Ishikawa (cell line): ENCODE data around the gene CRMP1.

Experiments used
- CEBPB ChIP-seq: IDR thresholded peaks from 2 replicates; pipeline ENCODE4 v1.6.1; 2012
- CREB1 ChIP-seq: IDR thresholded peaks from 2 replicates; pipeline ENCODE4 v1.6.1; 2012; ENCODE audit warnings: low read depth
- EGR1 ChIP-seq: IDR thresholded peaks from 2 replicates; pipeline ENCODE4 v1.6.1; 2012
- EP300 ChIP-seq: IDR thresholded peaks from 2 replicates; pipeline ENCODE4 v1.6.1; 2012; ENCODE audit warnings: borderline replicate concordance
- FOXM1 ChIP-seq: IDR thresholded peaks from 2 replicates; pipeline ENCODE4 v1.6.1; 2012; ENCODE audit warnings: low read depth, borderline replicate concordance
- MAX ChIP-seq: IDR thresholded peaks from 2 replicates; pipeline ENCODE4 v1.6.1; 2012
- NFIC ChIP-seq: IDR thresholded peaks from 2 replicates; pipeline ENCODE4 v1.6.1; 2012
- RAD21 ChIP-seq: IDR thresholded peaks from 2 replicates; pipeline ENCODE4 v1.6.1; 2012; ENCODE audit warnings: low read depth
- REST ChIP-seq: IDR thresholded peaks from 2 replicates; pipeline ENCODE4 v1.6.1; 2012; ENCODE audit warnings: low read depth, mild to moderate bottlenecking
- TAF1 ChIP-seq: IDR thresholded peaks from 2 replicates; pipeline ENCODE4 v1.6.1; 2012; ENCODE audit warnings: low read depth, mild to moderate bottlenecking
- TCF12 ChIP-seq: IDR thresholded peaks from 2 replicates; pipeline ENCODE4 v1.6.1; 2012; ENCODE audit warnings: low read depth
- TEAD4 ChIP-seq: IDR thresholded peaks from 2 replicates; pipeline ENCODE4 v1.6.1; 2012
- USF1 ChIP-seq: IDR thresholded peaks from 2 replicates; pipeline ENCODE4 v1.6.1; 2012
- YY1 ChIP-seq: IDR thresholded peaks from 2 replicates; pipeline ENCODE4 v1.6.1; 2012; ENCODE audit warnings: low read depth
- ZBTB7A ChIP-seq: IDR thresholded peaks from 2 replicates; pipeline ENCODE4 v1.6.1; 2012; ENCODE audit warnings: low read depth

Gene CRMP1

GRCh38 chr4:5922556-5922955 lies 29.7 kb upstream of the CRMP1 start:
- TF ChIP-seq YY1 = no peak
- TF ChIP-seq EP300 = no peak
- TF ChIP-seq EGR1 = no peak
- TF ChIP-seq RAD21 = no peak
- TF ChIP-seq FOXM1 = no peak
- no peak for TF ChIP-seq ZBTB7A
- TF ChIP-seq MAX = no peak
- no peak for TF ChIP-seq USF1
- TF ChIP-seq REST = no peak

GRCh38 chr4:5921981-5922380 lies 29.1 kb upstream of the CRMP1 start:
- no peak for TF ChIP-seq NFIC
- no peak for TF ChIP-seq FOXM1
- no peak for TF ChIP-seq YY1
- TF ChIP-seq EGR1 = no peak
- no peak for TF ChIP-seq ZBTB7A
- TF ChIP-seq TCF12 = no peak
- TF ChIP-seq MAX = no peak
- TF ChIP-seq TEAD4 = no peak
- no peak for TF ChIP-seq TAF1
- TF ChIP-seq EP300 = no peak
- TF ChIP-seq RAD21 = no peak
- TF ChIP-seq CEBPB = no peak
- TF ChIP-seq USF1 = no peak
- no peak for TF ChIP-seq CREB1

GRCh38 chr4:5921101-5921980 lies 28.5 kb upstream of the CRMP1 start:
- TF ChIP-seq CEBPB (no peak), RAD21 (no peak), FOXM1 (no peak), CREB1 (no peak), EGR1 (no peak), TAF1 (no peak), EP300 (no peak), REST (no peak), MAX (no peak), ZBTB7A (no peak), TCF12 (no peak), USF1 (no peak), YY1 (no peak), TEAD4 (no peak), NFIC (no peak)

- TF ChIP-seq EGR1 (no peak), ZBTB7A (no peak)
These were observed 26.7 kb upstream of the CRMP1 start for GRCh38 chr4:5919571-5919970.

GRCh38 chr4:5919044-5919443 lies 26.2 kb upstream of the CRMP1 start:
- TF ChIP-seq NFIC (no peak), RAD21 (no peak), TCF12 (no peak), MAX (no peak), TAF1 (no peak), USF1 (no peak), REST (no peak), CREB1 (no peak), EGR1 (no peak), CEBPB (no peak), YY1 (no peak), EP300 (no peak), ZBTB7A (no peak), FOXM1 (no peak), TEAD4 (no peak)
